Measurements from ENCODE around the gene RNF180.
A peak's percentile ranks its signal among the peaks of the same experiment; 100 is the strongest.
"Not testable (repeated sequence)": the region's sequence is repeated elsewhere in the genome, so short reads cannot be mapped to it uniquely, and the experiment has no call there.

Gene RNF180

GRCh38 chr5:64364426-64364825 is 198.8 kb downstream of the RNF180 start:
- no peaks in the 10 kb centered on the region for H3K4me1 ChIP-seq (ENCODE audit: control insufficient read depth, insufficient read depth, low read depth, low read length)
- no peaks in the 10 kb centered on the region for H3K36me3 ChIP-seq (ENCODE audit: control insufficient read depth in 1 of 2, insufficient read depth in 2 of 2, low read depth in 1 of 2, low read length in 2 of 2)
- 61% methylated on average over 3 of the region's 3 CpGs for WGBS

GRCh38 chr5:64384765-64385164 is 219.1 kb downstream of the RNF180 start:
- Histone ChIP-seq H3K23ac (ENCODE audit: low read length in 2 of 2) (no peak overlapping the region), H4K91ac (ENCODE audit: low read length) (no peak overlapping the region), H2BK12ac (ENCODE audit: low read length in 2 of 2) (no peak overlapping the region), H2BK15ac (ENCODE audit: low read depth, poor library complexity, severe bottlenecking) (no peak overlapping the region), H3K79me1 (replicated peaks; ENCODE audit: low read length, poor library complexity, severe bottlenecking) (no peaks in the 10 kb centered on the region), H3K27me3 (ENCODE audit: control insufficient read depth in 1 of 2, insufficient read depth in 1 of 2, low read length in 2 of 2) (no peaks in the 10 kb centered on the region), H4K8ac (ENCODE audit: low read length) (no peak overlapping the region), H3K4me1 (ENCODE audit: control insufficient read depth, insufficient read depth, low read depth, low read length) (no peaks in the 10 kb centered on the region), H3K4me3 (ENCODE audit: insufficient read depth in 1 of 2, low read depth in 1 of 2, low read length in 2 of 2) (no peak overlapping the region), H2AFZ (ENCODE audit: low read depth, low read length) (no peak overlapping the region), H3K14ac (ENCODE audit: low read length in 2 of 2) (no peak overlapping the region), H3K27ac (ENCODE audit: low read length, poor library complexity, severe bottlenecking) (no peak overlapping the region), H3K9ac (ENCODE audit: low read length) (no peak overlapping the region), H3K9me3 (ENCODE audit: control insufficient read depth, low read length) (peaks cover 8% of the 10 kb centered on the region), H3K36me3 (ENCODE audit: control insufficient read depth in 1 of 2, insufficient read depth in 2 of 2, low read depth in 1 of 2, low read length in 2 of 2) (no peaks in the 10 kb centered on the region), H3K4me2 (ENCODE audit: low read length, poor library complexity, severe bottlenecking) (no peak overlapping the region), H3K18ac (ENCODE audit: low read depth in 1 of 2, low read length in 2 of 2) (no peak overlapping the region), H2BK5ac (ENCODE audit: low read depth, low read length, poor library complexity, severe bottlenecking) (no peak overlapping the region), H2AK5ac (ENCODE audit: low read length, severe bottlenecking) (no peak overlapping the region), H3K4ac (ENCODE audit: low read depth in 1 of 2, low read length in 2 of 2) (no peak overlapping the region), H2BK120ac (ENCODE audit: low read depth, low read length) (no peak overlapping the region)
- DNase-seq: peak; percentile 18

More at GRCh38 chr5:64364426-64364825, 198.8 kb downstream of the RNF180 start:
- Histone ChIP-seq H2BK15ac (ENCODE audit: low read depth, poor library complexity, severe bottlenecking) (no peak overlapping the region), H2BK5ac (ENCODE audit: low read depth, low read length, poor library complexity, severe bottlenecking) (no peak overlapping the region), H3K79me1 (replicated peaks; ENCODE audit: low read length, poor library complexity, severe bottlenecking) (no peaks in the 10 kb centered on the region), H3K9ac (ENCODE audit: low read length) (no peak overlapping the region), H4K8ac (ENCODE audit: low read length) (no peak overlapping the region), H3K9me3 (ENCODE audit: control insufficient read depth, low read length) (peaks cover 32% of the 10 kb centered on the region), H4K91ac (ENCODE audit: low read length) (no peak overlapping the region), H2AK5ac (ENCODE audit: low read length, severe bottlenecking) (no peak overlapping the region), H3K23ac (ENCODE audit: low read length in 2 of 2) (no peak overlapping the region), H3K18ac (ENCODE audit: low read depth in 1 of 2, low read length in 2 of 2) (no peak overlapping the region), H3K4me2 (ENCODE audit: low read length, poor library complexity, severe bottlenecking) (no peak overlapping the region), H3K14ac (ENCODE audit: low read length in 2 of 2) (no peak overlapping the region), H2AFZ (ENCODE audit: low read depth, low read length) (no peak overlapping the region), H3K4me3 (ENCODE audit: insufficient read depth in 1 of 2, low read depth in 1 of 2, low read length in 2 of 2) (no peak overlapping the region), H3K27me3 (ENCODE audit: control insufficient read depth in 1 of 2, insufficient read depth in 1 of 2, low read length in 2 of 2) (no peaks in the 10 kb centered on the region), H3K27ac (ENCODE audit: low read length, poor library complexity, severe bottlenecking) (no peak overlapping the region), H2BK120ac (ENCODE audit: low read depth, low read length) (no peak overlapping the region), H2BK12ac (ENCODE audit: low read length in 2 of 2) (no peak overlapping the region), H3K4ac (ENCODE audit: low read depth in 1 of 2, low read length in 2 of 2) (no peak overlapping the region)
- DNase-seq: no peak

- no peaks in the 10 kb centered on the region for H3K36me3 ChIP-seq (ENCODE audit: control insufficient read depth in 1 of 2, insufficient read depth in 2 of 2, low read depth in 1 of 2, low read length in 2 of 2)
- H2BK12ac ChIP-seq (ENCODE audit: low read length in 2 of 2): no peak overlapping the region
- H3K14ac ChIP-seq (ENCODE audit: low read length in 2 of 2): no peak overlapping the region
- H3K4me3 ChIP-seq (ENCODE audit: insufficient read depth in 1 of 2, low read depth in 1 of 2, low read length in 2 of 2): no peak overlapping the region
- no peak overlapping the region for H4K91ac ChIP-seq (ENCODE audit: low read length)
- no peaks in the 10 kb centered on the region for H3K27me3 ChIP-seq (ENCODE audit: control insufficient read depth in 1 of 2, insufficient read depth in 1 of 2, low read length in 2 of 2)
- no peak overlapping the region for H3K4ac ChIP-seq (ENCODE audit: low read depth in 1 of 2, low read length in 2 of 2)
- H3K9me3 ChIP-seq (ENCODE audit: control insufficient read depth, low read length): peaks cover 14% of the 10 kb centered on the region
- H2BK5ac ChIP-seq (ENCODE audit: low read depth, low read length, poor library complexity, severe bottlenecking): no peak overlapping the region
- no peak overlapping the region for H3K9ac ChIP-seq (ENCODE audit: low read length)
- no CpG with 5 or more reads among the region's 1 CpG for WGBS
- no peak overlapping the region for H3K18ac ChIP-seq (ENCODE audit: low read depth in 1 of 2, low read length in 2 of 2)
- no peak overlapping the region for H2BK15ac ChIP-seq (ENCODE audit: low read depth, poor library complexity, severe bottlenecking)
- no peak overlapping the region for H2AK5ac ChIP-seq (ENCODE audit: low read length, severe bottlenecking)
- H2BK120ac ChIP-seq (ENCODE audit: low read depth, low read length): no peak overlapping the region
- H3K27ac ChIP-seq (ENCODE audit: low read length, poor library complexity, severe bottlenecking): no peak overlapping the region
- H2AFZ ChIP-seq (ENCODE audit: low read depth, low read length): no peak overlapping the region
- H4K8ac ChIP-seq (ENCODE audit: low read length): no peak overlapping the region
- H3K23ac ChIP-seq (ENCODE audit: low read length in 2 of 2): no peak overlapping the region
- no peaks in the 10 kb centered on the region for H3K4me1 ChIP-seq (ENCODE audit: control insufficient read depth, insufficient read depth, low read depth, low read length)
- H3K79me1 ChIP-seq (replicated peaks; ENCODE audit: low read length, poor library complexity, severe bottlenecking): no peaks in the 10 kb centered on the region
- H3K4me2 ChIP-seq (ENCODE audit: low read length, poor library complexity, severe bottlenecking): no peak overlapping the region
- DNase-seq: no peak
Measured at GRCh38 chr5:64397552-64397951, 231.9 kb downstream of the RNF180 start.

GRCh38 chr5:64398735-64399134 is 233.1 kb downstream of the RNF180 start:
- 90% methylated on average over 3 of the region's 5 CpGs for WGBS
- H2AFZ ChIP-seq (ENCODE audit: low read depth, low read length); H3K14ac ChIP-seq (ENCODE audit: low read length in 2 of 2); H3K27me3 ChIP-seq (ENCODE audit: control insufficient read depth in 1 of 2, insufficient read depth in 1 of 2, low read length in 2 of 2); H4K8ac ChIP-seq (ENCODE audit: low read length); DNase-seq; H3K4ac ChIP-seq (ENCODE audit: low read depth in 1 of 2, low read length in 2 of 2); H3K18ac ChIP-seq (ENCODE audit: low read depth in 1 of 2, low read length in 2 of 2); H2BK120ac ChIP-seq (ENCODE audit: low read depth, low read length); H3K79me1 ChIP-seq (replicated peaks; ENCODE audit: low read length, poor library complexity, severe bottlenecking); H4K91ac ChIP-seq (ENCODE audit: low read length); H3K4me1 ChIP-seq (ENCODE audit: control insufficient read depth, insufficient read depth, low read depth, low read length); H3K9ac ChIP-seq (ENCODE audit: low read length); H2BK12ac ChIP-seq (ENCODE audit: low read length in 2 of 2); H3K4me3 ChIP-seq (ENCODE audit: insufficient read depth in 1 of 2, low read depth in 1 of 2, low read length in 2 of 2); H3K4me2 ChIP-seq (ENCODE audit: low read length, poor library complexity, severe bottlenecking); H3K23ac ChIP-seq (ENCODE audit: low read length in 2 of 2); H3K36me3 ChIP-seq (ENCODE audit: control insufficient read depth in 1 of 2, insufficient read depth in 2 of 2, low read depth in 1 of 2, low read length in 2 of 2); H2BK5ac ChIP-seq (ENCODE audit: low read depth, low read length, poor library complexity, severe bottlenecking); H2AK5ac ChIP-seq (ENCODE audit: low read length, severe bottlenecking); H2BK15ac ChIP-seq (ENCODE audit: low read depth, poor library complexity, severe bottlenecking); H3K27ac ChIP-seq (ENCODE audit: low read length, poor library complexity, severe bottlenecking); H3K9me3 ChIP-seq (ENCODE audit: control insufficient read depth, low read length): not testable (repeated sequence)

All from mesenchymal stem cell (in vitro differentiated cells and primary cell).